HG03159 (cell line): Measurements from ENCODE around the gene ZNF608.

ENCODE experiments used
- ATAC-seq: cut with Tn5 transposase; IDR thresholded peaks from one replicate; pipeline ENCODE4 v1.9.1; 2021; ENCODE audit warnings: mild to moderate bottlenecking, moderate library complexity; ENCODE audit not compliant: unreplicated experiment

The ZNF608 gene

GRCh38 chr5:124740071-124740470, 6.4 kb downstream of the ZNF608 start:
- ATAC-seq, result no peak

GRCh38 chr5:124739634-124740025, 6.8 kb downstream of the ZNF608 start:
- no peak for ATAC-seq

GRCh38 chr5:124738681-124739633, 7.5 kb downstream of the ZNF608 start:
- no peak for ATAC-seq

GRCh38 chr5:124737651-124738050, 8.8 kb downstream of the ZNF608 start:
- no peak for ATAC-seq

- ATAC-seq, result no peak
Observed at GRCh38 chr5:124736805-124737188, 9.6 kb downstream of the ZNF608 start.

- no peak for ATAC-seq
Observed at GRCh38 chr5:124736082-124736804, 10.2 kb downstream of the ZNF608 start.

- ATAC-seq, result no peak
Observed at GRCh38 chr5:124735169-124735858, 11.1 kb downstream of the ZNF608 start.

GRCh38 chr5:124734574-124735168, 11.8 kb downstream of the ZNF608 start:
- no peak for ATAC-seq

GRCh38 chr5:124733329-124733650, 13.1 kb downstream of the ZNF608 start:
- no peak for ATAC-seq

GRCh38 chr5:124732428-124733328, 13.8 kb downstream of the ZNF608 start:
- ATAC-seq, result no peak

GRCh38 chr5:124730381-124730780, 16.1 kb downstream of the ZNF608 start:
- no peak for ATAC-seq

- ATAC-seq, result no peak
Observed at GRCh38 chr5:124729720-124730359, 16.6 kb downstream of the ZNF608 start.

GRCh38 chr5:124728968-124729332, 17.5 kb downstream of the ZNF608 start:
- ATAC-seq, result no peak

- ATAC-seq, result no peak
Observed at GRCh38 chr5:124728331-124728967, 18.0 kb downstream of the ZNF608 start.

GRCh38 chr5:124726631-124727362, 19.6 kb downstream of the ZNF608 start:
- ATAC-seq, result no peak

- ATAC-seq, result no peak
Observed at GRCh38 chr5:124725622-124726258, 20.7 kb downstream of the ZNF608 start.

GRCh38 chr5:124725040-124725434, 21.4 kb downstream of the ZNF608 start:
- ATAC-seq, result peak; percentile 55
